Inflammatory macrophage (primary cell): ENCODE measurements around the gene PLD3.
A peak's percentile ranks its signal among the peaks of the same experiment; 100 is the strongest.
"Not testable (repeated sequence)": the region's sequence is repeated elsewhere in the genome, so short reads cannot be mapped to it uniquely, and the experiment has no call there.

Experiments
- DNase-seq, 2 donors: peaks; one replicate each; pipeline ENCODE4 v3.0.0-alpha.2; 2020 to 2022

The PLD3 gene

GRCh38 chr19:40333083-40333482 is 15.4 kb upstream of the PLD3 start:
- DNase-seq: not testable (repeated sequence)

- DNase-seq: no peak
These were observed 13.4 kb upstream of the PLD3 start for GRCh38 chr19:40335101-40335500.

- no peak for DNase-seq
These were observed 12.5 kb upstream of the PLD3 start for GRCh38 chr19:40335855-40336600.

GRCh38 chr19:40336601-40336900 is 11.9 kb upstream of the PLD3 start:
- no peak for DNase-seq

- DNase-seq: no peak
These were observed 11.4 kb upstream of the PLD3 start for GRCh38 chr19:40337107-40337506.

- no peak for DNase-seq
These were observed 10.9 kb upstream of the PLD3 start for GRCh38 chr19:40337594-40337993.

- DNase-seq: no peak
These were observed 9.3 kb upstream of the PLD3 start for GRCh38 chr19:40339018-40339728.

- no peak for DNase-seq
These were observed 6.7 kb upstream of the PLD3 start for GRCh38 chr19:40341601-40342482.

- DNase-seq: no peak
These were observed 5.7 kb upstream of the PLD3 start for GRCh38 chr19:40342644-40343311.

GRCh38 chr19:40344422-40344821 is 4.1 kb upstream of the PLD3 start:
- no peak for DNase-seq

- peak; percentile 23 to 32 for DNase-seq
These were observed 539 bp downstream of the PLD3 start for GRCh38 chr19:40348961-40349507.

- DNase-seq: no peak
These were observed 7.6 kb downstream of the PLD3 start for GRCh38 chr19:40355975-40356680.

GRCh38 chr19:40356681-40357595 is 8.4 kb downstream of the PLD3 start:
- DNase-seq: peak in 1 of 2 donors; percentile 31

GRCh38 chr19:40357640-40358039 is 9.1 kb downstream of the PLD3 start:
- no peak for DNase-seq

- peak; percentile 82 to 87 for DNase-seq
These were observed 10.3 kb downstream of the PLD3 start for GRCh38 chr19:40358773-40359172.

- DNase-seq: no peak
These were observed 11.7 kb downstream of the PLD3 start for GRCh38 chr19:40360020-40360707.

GRCh38 chr19:40360708-40361241 is 12.3 kb downstream of the PLD3 start:
- peak; percentile 84 to 86 for DNase-seq

- no peak for DNase-seq
These were observed 13.7 kb downstream of the PLD3 start for GRCh38 chr19:40362160-40362559.

GRCh38 chr19:40363069-40363468 is 14.6 kb downstream of the PLD3 start:
- DNase-seq: peak; percentile 67 to 77

- no peak for DNase-seq
These were observed 16.5 kb downstream of the PLD3 start for GRCh38 chr19:40365010-40365409.
